ENCODE data around the gene ABI2. TPM values are rescaled to one million over a fixed set of nuclear protein-coding genes. Genes with fewer than 3 reads are reported as not detected.
"Not testable (repeated sequence)": the region's sequence is repeated elsewhere in the genome, so short reads cannot be mapped to it uniquely, and the experiment has no call there.

The ABI2 gene
- total RNA-seq, 2 experiments from 2014 or later = 33.5 to 35.3 TPM

- Mint-ChIP-seq H3K27me3 (no peaks in the 10 kb centered on the region), H3K36me3 (ENCODE audit: low read depth) (peaks cover 34% of the 10 kb centered on the region), H3K4me1 (ENCODE audit: low read depth) (no peaks in the 10 kb centered on the region), H3K27ac (no peak overlapping the region), H3K9me3 (peaks cover 3% of the 10 kb centered on the region), H3K4me3 (no peak overlapping the region)
- intact Hi-C loops (cut with micrococcal nuclease) = no loop called here
- ATAC-seq (no peak), DNase-seq (no peak)
- TF ChIP-seq CTCF (IDR thresholded peaks at IDR 0.05) = no peak
- ChIA-PET POLR2A (no interaction called here), CTCF (no interaction called here)
Measured at GRCh38 chr2:203413796-203414195, 85.6 kb downstream of the ABI2 start.

GRCh38 chr2:203418271-203418670 lies 90.1 kb downstream of the ABI2 start:
- H3K27me3 Mint-ChIP-seq = no peaks in the 10 kb centered on the region
- ChIA-PET CTCF (interaction anchor here (1.0 to 2.1 kb wide), 3 partner anchors 36 to 397 kb away, joined by 3 to 4 read pairs (median 3); no protein-coding TSS in a partner anchor), POLR2A (no interaction called here)
- no peak overlapping the region for H3K4me3 Mint-ChIP-seq
- intact Hi-C loops (cut with micrococcal nuclease) = no loop called here
- peaks cover 41% of the 10 kb centered on the region for H3K36me3 Mint-ChIP-seq (ENCODE audit: low read depth)
- no peaks in the 10 kb centered on the region for H3K4me1 Mint-ChIP-seq (ENCODE audit: low read depth)
- H3K9me3 Mint-ChIP-seq = peaks cover 3% of the 10 kb centered on the region
- DNase-seq (no peak), ATAC-seq (no peak)
- no peak for TF ChIP-seq CTCF (IDR thresholded peaks at IDR 0.05)
- H3K27ac Mint-ChIP-seq = no peak overlapping the region

GRCh38 chr2:203427061-203427460 lies 98.9 kb downstream of the ABI2 start:
- H3K27ac Mint-ChIP-seq = no peak overlapping the region
- intact Hi-C loops (cut with micrococcal nuclease) = no loop called here
- H3K4me1 Mint-ChIP-seq (ENCODE audit: low read depth) = no peaks in the 10 kb centered on the region
- H3K36me3 Mint-ChIP-seq (ENCODE audit: low read depth) = peaks cover 14% of the 10 kb centered on the region
- POLR2A ChIA-PET = no interaction called here
- H3K4me3 Mint-ChIP-seq = no peak overlapping the region
- DNase-seq (no peak), ATAC-seq (no peak)
- TF ChIP-seq CTCF (IDR thresholded peaks at IDR 0.05) = no peak
- no peaks in the 10 kb centered on the region for H3K27me3 Mint-ChIP-seq
- CTCF ChIA-PET = interaction anchor here (1.1 kb wide), 1 partner anchor 27 kb away, joined by 3 read pairs; no protein-coding TSS in a partner anchor
- no peaks in the 10 kb centered on the region for H3K9me3 Mint-ChIP-seq

GRCh38 chr2:203429643-203430042 lies 101.4 kb downstream of the ABI2 start:
- intact Hi-C loops (cut with micrococcal nuclease); H3K9me3 Mint-ChIP-seq; CTCF ChIA-PET; H3K27ac Mint-ChIP-seq; DNase-seq; H3K27me3 Mint-ChIP-seq; H3K4me3 Mint-ChIP-seq; ATAC-seq; H3K4me1 Mint-ChIP-seq (ENCODE audit: low read depth): not testable (repeated sequence)
- POLR2A ChIA-PET = interaction anchor here (0.6 kb wide), 1 partner anchor 62 kb away, joined by 3 read pairs; no protein-coding TSS in a partner anchor
- peaks cover 12% of the 10 kb centered on the region for H3K36me3 Mint-ChIP-seq (ENCODE audit: low read depth)

- intact Hi-C loops (cut with micrococcal nuclease) = no loop called here
- ChIA-PET POLR2A (no interaction called here), CTCF (no interaction called here)
- no peak for TF ChIP-seq CTCF (IDR thresholded peaks at IDR 0.05)
- H3K27me3 Mint-ChIP-seq = no peaks in the 10 kb centered on the region
- no peak overlapping the region for H3K27ac Mint-ChIP-seq
- DNase-seq (no peak), ATAC-seq (no peak)
- H3K36me3 Mint-ChIP-seq (ENCODE audit: low read depth) = peaks cover 11% of the 10 kb centered on the region
- H3K9me3 Mint-ChIP-seq = no peaks in the 10 kb centered on the region
- H3K4me3 Mint-ChIP-seq = no peak overlapping the region
- H3K4me1 Mint-ChIP-seq (ENCODE audit: low read depth) = no peaks in the 10 kb centered on the region
Measured at GRCh38 chr2:203431391-203432185, 103.4 kb downstream of the ABI2 start.
